ENCODE results near the gene IL16.
"Not testable (repeated sequence)": the region's sequence is repeated elsewhere in the genome, so short reads cannot be mapped to it uniquely, and the experiment has no call there.

Gene IL16

GRCh38 chr15:81174792-81175327, 21.8 kb upstream of the IL16 start:
- no peak for DNase-seq

GRCh38 chr15:81175496-81175895, 21.2 kb upstream of the IL16 start:
- DNase-seq = no peak

GRCh38 chr15:81176291-81176893, 20.3 kb upstream of the IL16 start:
- no peak for DNase-seq

- DNase-seq = no peak
These were observed 18.3 kb upstream of the IL16 start for GRCh38 chr15:81178365-81178764.

GRCh38 chr15:81181220-81181619, 15.5 kb upstream of the IL16 start:
- no peak for DNase-seq

- no peak for DNase-seq
These were observed 14.5 kb upstream of the IL16 start for GRCh38 chr15:81182031-81182755.

- no peak for DNase-seq
These were observed 13.8 kb upstream of the IL16 start for GRCh38 chr15:81182756-81183438.

GRCh38 chr15:81183439-81183775, 13.3 kb upstream of the IL16 start:
- no peak for DNase-seq

GRCh38 chr15:81184188-81184587, 12.5 kb upstream of the IL16 start:
- DNase-seq = no peak

GRCh38 chr15:81185631-81186295, 10.9 kb upstream of the IL16 start:
- DNase-seq = no peak

GRCh38 chr15:81188354-81188753, 8.3 kb upstream of the IL16 start:
- DNase-seq = no peak

GRCh38 chr15:81189583-81190283, 6.9 kb upstream of the IL16 start:
- no peak for DNase-seq

- DNase-seq = no peak
These were observed 5.7 kb upstream of the IL16 start for GRCh38 chr15:81190922-81191507.

GRCh38 chr15:81191701-81192100, 5.0 kb upstream of the IL16 start:
- DNase-seq = no peak

GRCh38 chr15:81194723-81195122, 2.0 kb upstream of the IL16 start:
- no peak for DNase-seq

- DNase-seq = no peak
These were observed 1.3 kb upstream of the IL16 start for GRCh38 chr15:81195339-81195864.

GRCh38 chr15:81197255-81197630, 564 bp downstream of the IL16 start:
- DNase-seq = no peak

GRCh38 chr15:81197688-81198281, 1.1 kb downstream of the IL16 start:
- no peak for DNase-seq

- DNase-seq = no peak
These were observed 2.5 kb downstream of the IL16 start for GRCh38 chr15:81199031-81199779.

GRCh38 chr15:81206018-81206417, 9.3 kb downstream of the IL16 start:
- no peak for DNase-seq

- not testable (repeated sequence) for DNase-seq
These were observed 11.3 kb downstream of the IL16 start for GRCh38 chr15:81207987-81208386.

Data from NCI-H146 (cell line).